Epithelial cell of esophagus (primary cell): ENCODE measurements around the gene ETV7.

ENCODE experiments used
- DNase-seq: peaks from one replicate; pipeline ENCODE4 v3.0.0; 2010; ENCODE audit warnings: low read depth
- H3K4me3 ChIP-seq: 2 replicates; pipeline ENCODE4 v1.5.1; 2011; ENCODE audit warnings: mild to moderate bottlenecking, low read length, control low read depth
- CTCF ChIP-seq: IDR thresholded peaks from 2 replicates; pipeline ENCODE4 v1.5.1; 2011; ENCODE audit warnings: low read depth, mild to moderate bottlenecking, low read length, control low read depth, inconsistent platforms; ENCODE audit not compliant: insufficient read depth; ENCODE audit errors: missing control alignments

ETV7 gene

GRCh38 chr6:36330366-36330765 is 57.1 kb downstream of the ETV7 start:
- H3K4me3 ChIP-seq = no peak overlapping the region
- DNase-seq = no peak
- no peak for TF ChIP-seq CTCF

- TF ChIP-seq CTCF = no peak
- no peak for DNase-seq
- H3K4me3 ChIP-seq = no peak overlapping the region
Observed at GRCh38 chr6:36329798-36330291, 57.6 kb downstream of the ETV7 start.

- DNase-seq = no peak
- no peak for TF ChIP-seq CTCF
- no peak overlapping the region for H3K4me3 ChIP-seq
Observed at GRCh38 chr6:36328600-36328999, 58.9 kb downstream of the ETV7 start.

GRCh38 chr6:36327919-36328236 is 59.6 kb downstream of the ETV7 start:
- no peak overlapping the region for H3K4me3 ChIP-seq
- no peak for DNase-seq
- TF ChIP-seq CTCF = no peak

- TF ChIP-seq CTCF = no peak
- no peak for DNase-seq
- H3K4me3 ChIP-seq = no peak overlapping the region
Observed at GRCh38 chr6:36327226-36327918, 60.1 kb downstream of the ETV7 start.

- no peak for TF ChIP-seq CTCF
- DNase-seq = no peak
Observed at GRCh38 chr6:36326356-36326995, 61.0 kb downstream of the ETV7 start.

GRCh38 chr6:36324715-36325114 is 62.8 kb downstream of the ETV7 start:
- no peak overlapping the region for H3K4me3 ChIP-seq
- no peak for DNase-seq
- no peak for TF ChIP-seq CTCF

More at GRCh38 chr6:36326356-36326995, 61.0 kb downstream of the ETV7 start:
- H3K4me3 ChIP-seq = no peak overlapping the region
